Measurements from ENCODE around the gene DIRAS3.

GRCh38 chr1:68016381-68016780 lies 34.0 kb downstream of the DIRAS3 start:
- TF ChIP-seq CTCF (IDR thresholded peaks at IDR 0.05), result no peak
- no peak for TF ChIP-seq POLR2A (IDR thresholded peaks at IDR 0.05)

All from esophagus squamous epithelium (tissue), 4 donors.